ENCODE measurements around the gene GPRIN1.

The GPRIN1 gene

DNA sequence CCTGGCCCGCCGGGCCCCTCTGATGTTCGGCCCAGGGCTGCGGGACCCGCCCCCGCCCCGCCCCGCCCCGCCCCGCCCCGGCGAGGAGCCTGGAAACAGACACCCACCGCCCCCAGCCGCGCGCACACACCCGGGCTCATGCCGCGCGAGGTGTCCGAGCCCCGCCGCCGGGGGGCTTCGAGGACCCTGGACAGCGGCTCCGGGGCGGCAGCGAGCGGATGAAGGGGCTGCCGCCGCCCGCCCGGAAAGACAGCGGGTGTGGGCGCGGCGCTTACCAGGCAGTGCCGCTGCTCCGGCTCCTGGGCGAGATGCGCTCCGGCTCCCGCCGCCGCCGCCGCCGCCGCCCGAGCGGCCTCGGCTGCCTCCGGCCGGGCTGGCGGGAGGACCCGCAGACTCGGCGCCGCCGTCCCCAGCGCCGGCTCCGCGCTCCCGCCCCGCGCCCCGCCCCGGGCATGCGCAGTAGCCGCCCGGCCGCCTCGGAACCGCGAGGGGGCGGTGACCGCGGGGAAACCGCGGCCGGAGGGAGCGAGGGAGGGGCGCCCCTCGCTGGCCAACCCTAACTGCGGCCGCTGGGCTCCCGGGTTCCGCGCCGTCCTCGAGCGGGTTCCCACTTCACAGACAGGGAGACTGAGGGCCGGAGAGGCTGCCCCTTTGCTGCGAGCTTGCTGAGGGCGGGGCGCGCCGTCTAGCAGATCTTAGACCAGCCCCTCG lies at the start of gene GPRIN1:
GPRIN1 (minus strand) TSS at position 433 of the 711 bp plus-strand sequence. CDS start 10,322 bp downstream, outside the sequence.
- peak; percentile 61 for DNase-seq

- no peak for DNase-seq
Observed at GRCh38 chr5:176659512-176659839, 49.5 kb upstream of the GPRIN1 start.

GRCh38 chr5:176658817-176659511 lies 49.0 kb upstream of the GPRIN1 start:
- DNase-seq: no peak

GRCh38 chr5:176658007-176658599 lies 48.1 kb upstream of the GPRIN1 start:
- no peak for DNase-seq

DNA sequence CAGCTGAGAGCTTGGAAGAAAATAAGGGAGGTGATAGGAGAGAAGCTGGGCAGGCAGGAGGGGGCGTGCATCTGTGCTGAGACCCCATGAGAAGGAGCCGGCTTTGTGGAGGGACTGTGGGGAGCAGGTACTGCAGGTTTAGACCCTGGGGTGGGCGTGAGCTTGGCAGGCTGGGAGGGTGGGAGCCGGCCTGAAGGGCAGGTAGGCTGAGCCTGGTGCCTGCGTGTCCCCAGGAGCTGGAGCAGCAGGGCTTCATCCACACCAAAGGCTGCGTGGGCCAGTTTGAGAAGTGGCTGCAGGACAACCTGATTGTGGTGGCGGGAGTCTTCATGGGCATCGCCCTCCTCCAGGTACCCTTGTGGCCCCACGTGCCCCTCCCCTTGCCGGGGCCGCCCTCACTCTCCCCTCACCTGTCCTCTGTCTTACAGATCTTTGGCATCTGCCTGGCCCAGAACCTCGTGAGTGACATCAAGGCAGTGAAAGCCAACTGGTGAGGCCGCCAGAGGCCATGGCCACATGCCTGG lies 46.6 kb upstream of the GPRIN1 start:
- no peak for DNase-seq

GRCh38 chr5:176654856-176655255 lies 44.9 kb upstream of the GPRIN1 start:
- DNase-seq: no peak

DNA sequence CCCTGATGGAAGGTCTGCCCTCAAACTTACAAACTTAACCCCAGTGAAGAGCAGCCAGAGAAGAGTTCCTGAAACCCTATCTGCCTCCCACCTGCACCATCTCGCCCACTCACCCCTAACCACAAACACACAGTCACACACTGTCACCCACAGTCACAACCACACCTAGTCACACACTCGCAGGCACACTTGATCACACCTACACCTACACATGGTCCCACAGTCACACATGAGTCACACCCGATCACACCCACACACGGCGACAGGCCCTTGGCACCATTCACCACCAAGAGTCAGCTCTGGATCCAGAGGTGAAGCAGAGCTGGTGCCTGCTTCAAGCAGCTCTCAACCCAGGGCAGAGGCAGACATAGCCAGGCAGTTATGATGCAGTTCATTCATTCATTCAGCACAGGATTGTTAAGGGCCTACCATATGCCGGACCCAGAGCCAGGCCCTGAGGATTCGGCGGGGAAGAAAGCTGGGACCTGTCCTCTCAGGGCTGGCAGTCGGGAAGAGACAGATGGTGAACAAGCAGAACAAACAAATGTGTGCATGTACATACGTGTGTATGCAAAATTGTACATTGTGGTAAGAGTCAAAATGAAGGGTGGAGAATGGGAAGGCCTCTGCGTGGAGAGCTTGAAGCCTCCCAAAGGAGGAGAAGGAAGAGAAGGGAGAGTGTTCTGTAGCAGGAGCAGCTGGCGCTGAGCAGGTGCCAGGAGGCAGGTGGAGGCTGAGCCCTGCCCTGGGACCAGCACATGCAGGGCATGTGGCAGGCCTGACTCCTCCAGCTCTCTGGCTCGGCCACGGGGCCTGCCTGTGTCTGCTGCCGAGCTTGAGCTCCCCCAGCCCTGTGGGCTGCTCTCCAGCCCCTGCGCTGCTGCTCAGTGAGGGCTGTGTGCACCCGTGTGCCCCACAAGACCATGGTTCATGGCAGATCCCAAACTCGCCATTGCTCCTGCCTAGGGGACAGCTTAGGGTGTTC lies 43.7 kb upstream of the GPRIN1 start:
- DNase-seq: no peak

GRCh38 chr5:176652136-176652535 lies 42.2 kb upstream of the GPRIN1 start:
- DNase-seq: peak; percentile 55

GRCh38 chr5:176651472-176651980 lies 41.6 kb upstream of the GPRIN1 start:
- no peak for DNase-seq

- no peak for DNase-seq
Observed at GRCh38 chr5:176650354-176650884, 40.5 kb upstream of the GPRIN1 start.

DNA sequence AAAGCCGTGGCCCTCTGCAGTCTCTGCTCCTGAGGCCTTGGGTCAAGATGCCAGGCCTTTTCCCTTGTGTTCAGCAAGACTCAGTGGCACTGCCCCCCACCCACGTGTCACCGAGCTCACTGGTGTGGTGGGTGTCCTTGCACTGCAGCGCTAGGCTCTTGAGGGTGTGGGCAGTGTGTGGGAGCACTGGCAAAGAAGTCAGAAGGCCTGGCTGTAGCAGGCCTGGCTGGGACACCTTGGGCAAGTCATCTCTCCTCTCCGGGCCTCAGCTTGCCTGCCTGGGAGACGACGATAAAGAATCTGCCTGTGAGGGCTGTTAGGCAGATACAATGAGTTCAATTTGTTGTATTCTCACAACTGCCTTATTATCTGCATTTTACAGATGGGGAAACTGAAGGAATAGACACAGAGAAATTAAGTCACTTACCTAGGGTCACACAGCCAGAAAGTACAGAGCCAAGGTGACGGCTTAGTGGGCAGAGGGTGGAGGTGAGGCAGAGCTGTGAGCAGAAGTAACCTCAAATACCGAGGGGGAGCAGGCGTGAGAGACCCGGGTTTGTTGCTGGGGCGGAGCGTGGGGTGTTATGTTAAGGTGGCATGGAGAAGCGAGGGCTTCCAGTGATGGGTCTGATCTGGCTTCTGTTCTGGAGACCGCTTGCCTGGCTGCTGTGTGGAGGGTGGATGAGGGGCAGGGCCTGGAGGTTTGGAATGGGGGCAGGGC lies 38.7 kb upstream of the GPRIN1 start:
- DNase-seq: no peak

- no peak for DNase-seq
Observed at GRCh38 chr5:176647843-176648473, 38.0 kb upstream of the GPRIN1 start.

DNA sequence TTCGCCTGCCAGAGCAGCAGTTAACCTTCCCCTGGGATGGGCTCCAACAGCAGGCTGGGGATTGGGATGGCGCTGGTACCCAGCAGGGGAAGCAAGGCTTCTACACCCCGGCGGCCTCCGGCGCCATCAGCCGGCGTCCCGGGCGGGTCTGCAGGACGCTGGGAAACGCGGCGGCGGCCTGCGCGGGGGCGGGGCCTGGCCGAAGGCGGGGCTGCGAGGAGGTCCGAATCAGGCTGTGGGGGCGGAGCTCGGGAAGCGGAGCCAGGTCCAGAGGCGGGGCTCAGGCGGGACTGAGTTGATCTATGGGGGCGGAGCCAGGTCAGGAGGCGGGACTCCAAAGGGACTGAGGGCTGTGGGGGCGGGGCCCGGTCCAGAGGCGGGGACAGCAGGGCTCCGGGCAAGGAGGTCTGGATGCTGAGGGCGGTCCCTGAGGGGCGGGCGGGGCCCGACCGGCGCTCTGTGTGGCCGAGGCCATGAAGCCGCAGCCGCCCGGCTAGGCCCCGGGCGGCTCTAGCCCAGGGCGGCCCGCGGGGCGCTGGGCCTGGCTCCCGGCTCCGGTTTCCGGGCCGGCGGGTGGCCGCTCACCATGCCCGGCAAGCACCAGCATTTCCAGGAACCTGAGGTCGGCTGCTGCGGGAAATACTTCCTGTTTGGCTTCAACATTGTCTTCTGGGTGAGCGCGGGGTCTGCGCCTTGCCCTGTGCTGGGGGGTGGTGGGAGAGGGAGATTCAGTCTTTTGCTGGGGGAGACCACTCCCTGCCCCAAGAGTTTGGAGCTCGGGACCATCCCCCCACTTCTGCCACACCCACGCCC lies 37.3 kb upstream of the GPRIN1 start, which contains the start of gene TSPAN17:
TSPAN17 (plus strand) TSS at position 455 of the 813 bp plus-strand sequence; CDS start at position 587, 132 bp downstream.
- DNase-seq: peak; percentile 97

DNA sequence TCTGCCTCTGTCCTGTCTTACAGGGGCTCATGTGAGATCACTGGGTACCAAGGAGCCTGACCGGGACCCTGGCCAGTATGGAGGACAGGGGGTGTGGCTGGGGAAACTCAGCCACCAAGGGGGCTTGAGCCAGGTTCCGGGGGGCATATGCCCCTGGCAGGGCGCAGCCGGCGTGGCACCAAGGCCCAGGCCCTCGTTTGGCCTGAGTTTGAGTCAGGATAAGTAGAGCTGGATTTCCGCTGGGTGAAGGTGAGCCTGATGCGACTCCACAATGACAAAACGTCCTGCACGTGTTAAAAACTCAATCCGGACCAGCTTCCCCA lies 36.7 kb upstream of the GPRIN1 start:
- no peak for DNase-seq

- no peak for DNase-seq
Observed at GRCh38 chr5:176646049-176646706, 36.2 kb upstream of the GPRIN1 start.

DNA sequence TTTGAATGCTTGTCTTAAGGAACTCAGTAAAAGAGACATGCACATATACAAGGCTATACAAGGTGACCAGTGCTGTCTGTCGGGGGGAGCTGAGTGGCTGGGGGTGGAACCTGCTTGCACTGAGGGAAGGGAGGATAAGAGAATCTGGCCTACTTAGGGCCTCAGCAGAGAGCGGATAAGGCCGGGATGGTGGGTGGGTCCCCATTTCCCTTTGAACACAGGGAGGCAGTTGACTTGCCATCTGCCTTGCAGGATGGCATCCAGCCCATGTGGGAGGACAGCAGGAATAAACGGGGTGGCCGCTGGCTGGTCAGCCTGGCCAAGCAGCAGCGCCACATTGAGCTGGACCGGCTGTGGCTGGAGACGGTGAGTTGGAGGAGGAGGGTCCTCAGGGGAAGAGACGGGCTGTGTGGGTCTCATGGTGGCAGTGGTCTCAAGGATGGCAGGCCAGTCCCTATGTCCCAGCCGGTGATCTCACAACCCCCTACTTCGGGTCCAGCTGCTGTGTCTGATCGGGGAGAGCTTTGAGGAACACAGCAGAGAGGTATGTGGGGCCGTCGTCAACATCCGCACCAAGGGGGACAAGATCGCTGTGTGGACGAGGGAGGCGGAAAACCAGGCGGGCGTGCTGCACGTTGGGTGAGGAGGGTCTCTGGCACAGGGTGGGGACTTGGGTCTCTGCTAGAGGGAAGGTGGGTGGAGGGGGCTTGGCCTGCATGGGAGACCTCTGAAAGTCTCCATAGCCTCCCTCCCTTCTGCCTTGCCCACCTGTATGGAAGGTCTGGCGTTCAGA lies 35.1 kb upstream of the GPRIN1 start:
- no peak for DNase-seq

- no peak for DNase-seq
Observed at GRCh38 chr5:176644294-176644693, 34.3 kb upstream of the GPRIN1 start.

DNA sequence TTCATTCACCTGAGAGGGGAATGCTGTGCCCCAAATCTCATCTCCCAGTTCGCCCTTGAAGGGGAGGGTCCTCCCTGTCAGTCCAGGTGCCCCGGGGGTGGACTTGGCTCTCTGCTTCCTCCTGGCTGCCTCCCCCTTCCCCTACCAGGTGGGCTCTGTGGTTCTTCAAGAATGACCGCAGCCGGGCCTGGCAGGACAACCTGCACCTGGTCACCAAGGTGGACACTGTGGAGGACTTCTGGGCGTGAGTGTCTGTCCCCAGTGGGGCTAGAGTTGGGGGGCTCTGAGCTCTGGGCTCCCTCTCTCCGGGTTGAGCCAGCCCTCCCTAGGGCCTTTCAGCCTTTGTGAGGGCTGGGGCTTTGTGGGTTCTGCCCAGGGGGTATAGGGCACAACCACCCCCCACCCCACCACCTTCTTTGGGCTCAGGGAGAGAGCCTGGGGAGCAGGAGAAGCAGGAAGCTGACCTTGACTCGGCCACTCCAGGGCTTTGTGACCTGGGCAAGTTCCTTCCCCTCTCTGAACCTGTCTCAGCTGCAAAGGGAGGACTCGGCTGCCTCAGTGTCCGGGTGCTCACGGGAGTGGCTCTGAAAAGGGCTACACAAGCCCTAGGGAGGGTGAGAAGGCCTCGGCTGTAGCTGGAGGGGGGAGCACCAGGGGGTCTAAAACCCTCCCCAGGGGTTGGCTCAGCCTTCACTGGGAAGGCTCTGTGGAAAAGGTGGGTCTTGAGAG lies 33.7 kb upstream of the GPRIN1 start:
- DNase-seq: no peak
